Muscle layer of colon (tissue), 2 donors: ENCODE data around the gene TEX47.
A peak's percentile ranks its signal among the peaks of the same experiment; 100 is the strongest.

Source experiments
- H3K27ac ChIP-seq: one replicate; pipeline ENCODE4 v1.7.0; 2013; ENCODE audit warnings: low read depth, mild to moderate bottlenecking, low read length, moderate library complexity
- H3K27me3 ChIP-seq, 2 donors: one replicate each; pipeline ENCODE4 v1.7.0; 2013; ENCODE audit warnings: low read length in 2 of 2, mild to moderate bottlenecking in 2 of 2; ENCODE audit not compliant: insufficient read depth in 2 of 2, control insufficient read depth in 1 of 2
- H3K36me3 ChIP-seq: one replicate; pipeline ENCODE4 v1.7.0; 2013; ENCODE audit warnings: mild to moderate bottlenecking, low read length; ENCODE audit not compliant: insufficient read depth
- H3K4me1 ChIP-seq: one replicate; pipeline ENCODE4 v1.7.0; 2013; ENCODE audit warnings: mild to moderate bottlenecking, low read length; ENCODE audit not compliant: insufficient read depth
- H3K4me3 ChIP-seq, 2 donors: one replicate each; pipeline ENCODE4 v1.7.0; 2013; ENCODE audit warnings: low read length in 2 of 2, low read depth in 1 of 2, mild to moderate bottlenecking in 1 of 2, moderate library complexity in 1 of 2
- H3K9ac ChIP-seq: one replicate; pipeline ENCODE4 v1.7.0; 2013; ENCODE audit warnings: low read length
- H3K9me3 ChIP-seq: one replicate; pipeline ENCODE4 v1.7.0; 2013; ENCODE audit warnings: mild to moderate bottlenecking, low read length
- donor health status: abdominal sarcoma.
- donor health status: Adenocarcinoma of cecum.

TEX47 gene

DNA sequence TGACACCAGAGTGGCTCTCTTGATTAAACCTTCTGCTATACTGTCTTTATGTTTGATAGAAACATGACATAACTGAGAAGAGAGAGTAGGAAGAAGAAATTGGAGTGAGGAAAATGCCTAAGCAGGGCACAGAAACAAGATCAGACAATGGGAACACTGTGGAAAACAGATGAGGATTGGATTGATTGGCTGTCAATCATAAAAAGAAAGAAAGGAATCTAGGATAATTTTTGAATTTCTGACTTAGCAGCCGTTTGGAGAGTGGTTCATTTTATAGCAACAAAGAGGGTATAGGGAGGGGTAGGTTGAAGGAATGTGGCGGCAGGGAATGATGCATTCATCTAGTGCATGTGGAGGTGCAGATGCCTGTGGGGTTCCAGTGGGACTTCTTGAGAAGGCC is 7.8 kb downstream of the TEX47 start:
- no peaks in the 10 kb centered on the region for H3K4me1 ChIP-seq
- H3K36me3 ChIP-seq = no peaks in the 10 kb centered on the region
- H3K27ac ChIP-seq = no peak overlapping the region
- no peak overlapping the region for H3K9ac ChIP-seq
- no peaks in the 10 kb centered on the region for H3K9me3 ChIP-seq
- H3K4me3 ChIP-seq = no peak overlapping the region
- no peaks in the 10 kb centered on the region for H3K27me3 ChIP-seq

DNA sequence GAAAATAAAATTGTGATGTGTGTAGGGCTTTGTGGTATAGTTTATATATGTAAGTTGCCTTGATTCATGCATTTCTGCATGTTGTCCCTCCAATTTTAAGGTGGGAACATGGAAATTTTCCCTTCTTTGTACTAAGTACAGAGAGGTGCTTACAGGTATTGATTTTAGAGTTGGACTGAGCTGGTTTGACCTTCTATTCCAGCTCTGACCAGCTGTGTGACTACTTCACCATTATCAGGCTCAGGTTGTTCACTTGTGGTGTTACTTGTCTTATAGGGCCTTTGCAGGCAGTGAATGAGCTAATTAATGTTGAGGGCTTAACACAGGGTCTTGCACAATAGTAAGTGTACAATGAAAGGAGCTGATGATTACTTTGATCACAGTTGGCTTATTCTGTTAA is 19.7 kb downstream of the TEX47 start:
- H3K4me1 ChIP-seq = no peaks in the 10 kb centered on the region
- no peaks in the 10 kb centered on the region for H3K27me3 ChIP-seq
- H3K9me3 ChIP-seq = no peaks in the 10 kb centered on the region
- no peak overlapping the region for H3K27ac ChIP-seq
- H3K36me3 ChIP-seq = no peaks in the 10 kb centered on the region
- no peak overlapping the region for H3K9ac ChIP-seq
- no peak overlapping the region for H3K4me3 ChIP-seq

DNA sequence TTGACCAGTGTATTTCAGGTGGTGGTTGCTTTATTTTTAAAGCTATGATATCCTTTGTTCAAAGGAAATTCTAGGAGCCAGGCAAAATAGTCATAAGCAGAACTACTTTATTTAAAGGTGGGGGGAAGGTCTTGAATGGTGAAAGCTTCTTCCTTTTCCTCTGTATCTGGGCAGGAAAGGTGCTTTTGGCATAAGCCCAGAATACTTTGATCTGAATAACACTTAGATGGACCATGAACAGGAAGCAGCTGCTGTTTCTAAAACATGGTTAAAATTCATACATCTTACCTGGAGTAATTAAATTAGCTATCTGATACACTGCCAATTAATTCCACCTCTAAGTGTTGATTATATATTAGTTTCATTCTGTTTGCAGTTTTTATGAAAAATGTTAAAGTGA is 22.8 kb downstream of the TEX47 start:
- Histone ChIP-seq H3K27me3 (no peaks in the 10 kb centered on the region), H3K9me3 (no peaks in the 10 kb centered on the region), H3K4me1 (no peaks in the 10 kb centered on the region), H3K27ac (no peak overlapping the region), H3K36me3 (no peaks in the 10 kb centered on the region), H3K4me3 (no peak overlapping the region), H3K9ac (no peak overlapping the region)

DNA sequence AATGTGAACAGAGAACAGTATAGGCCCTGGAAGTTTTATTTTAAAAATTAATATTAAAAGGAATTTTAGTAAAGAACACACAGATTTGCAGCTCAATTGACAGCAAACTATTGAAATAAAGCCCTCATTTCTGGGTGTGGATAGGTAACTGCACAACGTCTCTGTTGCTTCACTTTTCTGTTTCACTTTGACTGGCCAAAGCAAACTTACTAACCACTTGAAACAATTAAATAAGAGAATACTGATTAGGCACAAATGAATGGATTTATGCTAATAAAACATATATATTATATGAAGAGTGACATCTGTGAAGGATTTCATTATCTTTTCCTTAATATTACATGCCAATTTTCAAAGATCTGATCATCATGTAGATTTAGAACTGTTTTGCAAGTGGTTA is 24.1 kb downstream of the TEX47 start:
- no peaks in the 10 kb centered on the region for H3K27me3 ChIP-seq
- no peaks in the 10 kb centered on the region for H3K9me3 ChIP-seq
- H3K4me3 ChIP-seq = no peak overlapping the region
- no peaks in the 10 kb centered on the region for H3K36me3 ChIP-seq
- H3K9ac ChIP-seq = no peak overlapping the region
- H3K4me1 ChIP-seq = no peaks in the 10 kb centered on the region
- no peak overlapping the region for H3K27ac ChIP-seq

DNA sequence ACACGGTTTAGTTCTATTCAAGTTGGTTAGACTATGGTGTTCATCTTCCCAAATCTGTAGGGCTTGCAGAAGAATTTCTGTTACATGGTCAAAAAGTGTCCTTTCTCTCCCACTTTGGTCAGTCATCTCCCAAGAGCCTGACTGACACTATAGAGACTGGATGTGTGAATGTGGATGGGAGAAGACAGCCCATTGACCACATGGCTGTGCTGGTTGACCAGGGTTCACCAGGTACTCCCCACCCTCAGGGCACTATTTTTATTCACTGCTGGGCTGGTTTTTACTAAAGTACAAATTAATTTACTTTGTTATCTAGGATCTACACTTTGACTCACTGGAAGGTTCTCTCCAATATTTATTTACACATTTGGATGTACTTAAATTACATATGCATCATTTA is 33.8 kb downstream of the TEX47 start:
- H3K4me1 ChIP-seq = peaks cover 5% of the 10 kb centered on the region
- H3K9me3 ChIP-seq = no peaks in the 10 kb centered on the region
- H3K27me3 ChIP-seq = peaks cover 27 to 34% of the 10 kb centered on the region in 2 donors
- H3K9ac ChIP-seq = no peak overlapping the region
- no peaks in the 10 kb centered on the region for H3K36me3 ChIP-seq
- H3K4me3 ChIP-seq = no peak overlapping the region
- no peak overlapping the region for H3K27ac ChIP-seq

DNA sequence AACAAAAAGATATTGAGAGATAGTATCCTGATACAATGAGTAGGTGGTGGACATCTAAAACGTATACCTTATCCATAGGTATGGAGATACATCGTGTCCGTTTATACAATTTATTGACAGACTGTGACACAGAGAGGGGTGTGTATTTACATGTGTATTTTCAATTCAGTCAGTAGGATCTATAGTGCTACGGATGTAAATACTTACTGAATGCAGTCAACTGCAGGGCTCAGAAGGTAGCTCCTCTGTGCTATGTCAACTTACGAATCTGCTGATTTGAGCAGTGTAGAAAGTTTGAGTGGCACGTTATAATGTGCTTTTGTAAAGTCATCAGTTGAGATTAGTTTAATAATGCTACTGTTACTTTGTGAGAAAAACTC is 35.4 kb downstream of the TEX47 start:
- Histone ChIP-seq H3K9ac (no peak overlapping the region), H3K36me3 (no peaks in the 10 kb centered on the region), H3K27me3 (peaks cover 32 to 43% of the 10 kb centered on the region in 2 donors), H3K4me3 (no peak overlapping the region), H3K9me3 (no peaks in the 10 kb centered on the region), H3K27ac (no peak overlapping the region), H3K4me1 (peaks cover 5% of the 10 kb centered on the region)

DNA sequence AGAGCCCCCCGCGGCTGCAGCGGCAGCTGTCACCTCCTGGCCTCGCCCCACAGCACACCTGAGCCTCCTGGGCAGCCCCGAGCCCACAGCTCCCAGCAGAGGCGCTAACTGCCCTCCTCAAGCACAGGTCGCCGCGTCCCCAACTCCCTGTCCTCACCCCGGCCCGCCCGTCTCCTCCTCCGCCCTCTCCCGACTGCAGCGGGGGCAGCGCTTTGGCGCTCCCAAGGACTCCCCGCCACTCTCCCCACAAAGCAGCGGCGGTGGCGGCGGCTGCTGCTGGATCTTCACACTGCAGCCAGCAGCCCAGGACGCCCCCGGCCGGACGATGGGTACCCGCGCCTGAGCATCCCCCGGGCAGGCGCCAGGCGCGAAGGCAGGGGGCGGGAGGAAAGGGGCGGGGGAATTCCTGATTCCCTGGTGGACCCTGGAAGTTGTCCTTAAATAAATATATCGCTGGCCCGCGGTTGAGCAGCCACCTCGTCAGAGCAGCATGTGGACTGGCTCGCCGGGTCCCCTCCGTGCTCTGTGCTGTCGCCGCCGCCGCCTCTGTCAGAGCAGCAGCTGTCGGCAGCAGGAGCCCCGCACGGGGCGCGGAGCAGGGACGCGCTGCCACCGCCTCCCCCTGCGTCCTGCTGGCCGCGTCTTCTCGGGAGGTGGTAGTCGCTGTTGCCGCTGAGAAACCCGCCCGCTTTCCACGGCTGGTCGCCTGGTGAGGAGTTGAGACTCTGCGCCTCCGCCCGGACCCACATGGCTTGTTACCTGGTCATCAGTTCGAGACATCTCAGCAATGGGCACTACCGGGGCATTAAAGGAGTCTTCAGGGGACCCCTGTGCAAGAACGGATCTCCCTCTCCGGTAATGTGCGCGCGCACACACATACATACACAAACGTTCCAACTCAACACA is 36.1 kb downstream of the TEX47 start, which contains the start of gene ZNF804B:
TSS of gene ZNF804B (plus strand) at position 471 of the 906 bp plus-strand sequence. CDS start at position 748, 277 bp downstream.
- Histone ChIP-seq H3K9ac (no peak within 1 kb of the TSS), H3K9me3 (no peaks in the 10 kb centered on the region), H3K36me3 (no peaks in the 10 kb centered on the region), H3K4me3 (peak within 1 kb of the TSS; percentile 31 to 38), H3K27me3 (peaks cover 32 to 43% of the 10 kb centered on the region in 2 donors), H3K27ac (no peak within 1 kb of the TSS), H3K4me1 (peaks cover 5% of the 10 kb centered on the region)

DNA sequence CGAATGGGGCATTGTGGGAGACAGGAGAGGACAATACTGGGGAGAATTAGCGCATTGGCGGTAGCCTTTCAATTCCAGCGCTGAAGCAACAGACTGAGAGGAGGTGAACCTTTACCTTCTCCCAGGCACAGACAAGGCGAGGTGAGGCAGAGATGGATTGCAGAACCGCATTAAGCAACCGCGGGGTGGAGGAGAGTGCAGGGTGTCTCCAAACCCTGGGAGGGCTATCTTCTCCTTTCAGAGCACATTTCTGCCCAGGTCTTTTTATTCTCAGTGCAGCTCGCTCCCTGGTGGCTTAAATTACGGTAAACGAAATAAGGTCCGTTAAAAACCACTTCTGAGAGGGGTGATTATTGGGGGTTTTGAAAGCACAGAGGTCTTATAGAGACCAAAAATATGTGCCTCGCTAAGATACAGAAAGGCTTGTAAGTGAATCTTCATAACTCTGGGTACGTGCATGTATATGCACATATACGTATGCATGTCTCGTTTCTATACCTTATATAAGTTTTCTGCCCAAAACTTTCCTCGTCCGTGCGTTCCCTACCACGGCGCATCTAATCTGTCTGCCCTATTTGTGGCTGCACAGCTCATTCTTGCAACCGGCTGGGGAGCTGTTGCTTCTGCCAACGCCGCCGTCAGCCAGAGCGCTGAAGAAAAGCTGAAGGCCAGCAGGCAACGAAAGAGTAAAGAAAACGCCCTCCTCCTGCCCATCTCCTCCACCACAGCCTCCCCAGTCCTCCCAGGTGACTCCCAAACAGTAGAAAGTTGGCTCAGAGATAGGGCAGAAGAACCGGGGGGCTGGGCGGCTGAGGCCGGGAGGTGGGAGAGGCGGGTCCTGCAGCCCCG is 36.9 kb downstream of the TEX47 start:
- Histone ChIP-seq H3K4me1 (peaks cover 5% of the 10 kb centered on the region), H3K9ac (no peak overlapping the region), H3K4me3 (peak overlapping the region in 1 of 2 donors; percentile 38), H3K36me3 (no peaks in the 10 kb centered on the region), H3K27ac (no peak overlapping the region), H3K27me3 (peaks cover 32 to 43% of the 10 kb centered on the region in 2 donors), H3K9me3 (no peaks in the 10 kb centered on the region)

DNA sequence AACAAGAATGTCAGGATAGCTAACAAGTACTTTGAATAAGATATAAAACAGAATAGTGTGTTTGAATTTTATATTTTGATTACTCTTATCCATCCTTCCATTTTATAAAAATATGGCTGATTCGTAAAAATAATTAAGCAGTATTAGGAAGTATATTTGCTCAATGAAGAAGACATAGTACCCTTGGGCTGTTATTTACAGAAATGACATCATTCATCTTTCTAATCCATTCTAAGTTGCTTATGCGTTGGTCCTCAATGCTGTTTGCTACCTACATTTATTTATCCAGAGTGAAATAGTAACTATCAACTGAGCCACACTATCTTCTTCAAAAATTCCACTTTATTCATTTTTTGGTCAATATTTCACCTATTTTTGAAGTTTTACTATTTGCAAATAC is 38.2 kb downstream of the TEX47 start:
- Histone ChIP-seq H3K27ac (no peak overlapping the region), H3K4me1 (peaks cover 5% of the 10 kb centered on the region), H3K9me3 (no peaks in the 10 kb centered on the region), H3K27me3 (peaks cover 32 to 43% of the 10 kb centered on the region in 2 donors), H3K9ac (no peak overlapping the region), H3K4me3 (no peak overlapping the region), H3K36me3 (no peaks in the 10 kb centered on the region)

DNA sequence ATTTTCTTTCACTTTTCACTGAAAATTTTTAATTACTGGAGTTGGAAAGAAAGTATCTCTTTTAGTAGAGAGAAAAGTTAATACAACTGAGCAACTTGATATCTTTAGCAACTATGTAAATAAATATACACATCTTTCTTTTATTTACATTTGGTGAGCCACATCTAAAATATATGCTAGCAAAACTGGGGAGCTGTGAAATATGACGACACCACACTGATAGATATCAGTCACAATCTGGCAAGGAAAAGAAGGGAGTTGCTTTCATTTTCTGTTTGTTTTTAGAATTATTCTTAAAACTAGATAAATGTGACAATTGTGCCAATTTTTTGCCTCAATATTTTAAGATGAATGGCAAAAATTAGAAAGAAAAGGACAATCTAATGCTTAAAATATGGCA is 38.7 kb downstream of the TEX47 start:
- Histone ChIP-seq H3K4me1 (peaks cover 5% of the 10 kb centered on the region), H3K27me3 (peaks cover 32 to 43% of the 10 kb centered on the region in 2 donors), H3K27ac (no peak overlapping the region), H3K9ac (no peak overlapping the region), H3K4me3 (no peak overlapping the region), H3K9me3 (no peaks in the 10 kb centered on the region), H3K36me3 (no peaks in the 10 kb centered on the region)

DNA sequence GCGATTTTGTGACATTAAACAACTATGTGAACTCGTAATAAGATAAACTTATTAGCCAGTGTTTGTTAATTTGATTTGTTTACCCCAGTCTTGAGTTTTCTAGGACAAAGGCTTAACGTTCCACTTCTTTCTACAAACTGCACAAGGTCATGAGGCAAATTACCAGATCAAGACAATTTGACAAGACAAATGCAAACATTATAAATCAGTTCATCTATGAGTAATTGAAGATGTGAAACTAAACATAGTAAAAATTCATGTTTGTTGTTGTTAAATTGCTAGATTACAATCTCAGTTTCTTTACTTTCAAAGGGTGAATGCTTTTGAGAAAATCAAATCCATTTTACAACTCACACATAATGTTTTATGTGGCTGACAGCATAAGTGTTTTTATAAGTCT is 49.4 kb downstream of the TEX47 start:
- Histone ChIP-seq H3K9ac (no peak overlapping the region), H3K27ac (no peak overlapping the region), H3K4me3 (no peak overlapping the region), H3K9me3 (no peaks in the 10 kb centered on the region), H3K27me3 (no peaks in the 10 kb centered on the region), H3K4me1 (no peaks in the 10 kb centered on the region), H3K36me3 (no peaks in the 10 kb centered on the region)
